ENCODE results near the gene SUDS3.

The SUDS3 gene

GRCh38 chr12:118361092-118361404 is 15.3 kb upstream of the SUDS3 start:
- Histone ChIP-seq H3K4me3 (replicated peaks; ENCODE audit: insufficient read depth, low read length) (no peak overlapping the region), H3K27me3 (ENCODE audit: insufficient read depth, poor library complexity, severe bottlenecking) (no peaks in the 10 kb centered on the region), H3K27ac (replicated peaks) (peak overlapping the region; percentile 14)
- TF ChIP-seq SPI1 (IDR thresholded peaks at IDR 0.05; ENCODE audit: borderline replicate concordance, low read depth) (no peak), POLR2AphosphoS5 (IDR thresholded peaks at IDR 0.05; ENCODE audit: low read depth) (no peak), GABPA (IDR thresholded peaks at IDR 0.05; ENCODE audit: low read depth) (no peak), REST (IDR thresholded peaks at IDR 0.05; ENCODE audit: insufficient replicate concordance, low read depth) (no peak), CTCF (IDR thresholded peaks at IDR 0.05; ENCODE audit: insufficient read depth, low read length) (no peak)
- DNase-seq (ENCODE audit: low read depth in 1 of 2, low spot score in 1 of 2) = no peak

- TF ChIP-seq SPI1 (IDR thresholded peaks at IDR 0.05; ENCODE audit: borderline replicate concordance, low read depth) = peak; percentile 88
- no peak for TF ChIP-seq CTCF (IDR thresholded peaks at IDR 0.05; ENCODE audit: insufficient read depth, low read length)
- Histone ChIP-seq H3K27ac (replicated peaks) (peak overlapping the region; percentile 43), H3K27me3 (ENCODE audit: insufficient read depth, poor library complexity, severe bottlenecking) (no peaks in the 10 kb centered on the region), H3K4me3 (replicated peaks; ENCODE audit: insufficient read depth, low read length) (no peak overlapping the region)
- DNase-seq (ENCODE audit: low read depth in 1 of 2, low spot score in 1 of 2) = peak in 1 of 2 experiments; percentile 47
Measured at GRCh38 chr12:118361889-118362288, 14.5 kb upstream of the SUDS3 start.

- no peak for TF ChIP-seq GABPA (IDR thresholded peaks at IDR 0.05; ENCODE audit: low read depth)
- no peak for TF ChIP-seq CTCF (IDR thresholded peaks at IDR 0.05; ENCODE audit: insufficient read depth, low read length)
- no peak for TF ChIP-seq SPI1 (IDR thresholded peaks at IDR 0.05; ENCODE audit: borderline replicate concordance, low read depth)
- no peak for TF ChIP-seq REST (IDR thresholded peaks at IDR 0.05; ENCODE audit: insufficient replicate concordance, low read depth)
- no peak for TF ChIP-seq POLR2AphosphoS5 (IDR thresholded peaks at IDR 0.05; ENCODE audit: low read depth)
- Histone ChIP-seq H3K27me3 (ENCODE audit: insufficient read depth, poor library complexity, severe bottlenecking) (no peaks in the 10 kb centered on the region), H3K4me3 (replicated peaks; ENCODE audit: insufficient read depth, low read length) (no peak overlapping the region), H3K27ac (replicated peaks) (no peak overlapping the region)
- no peak for DNase-seq (ENCODE audit: low read depth in 1 of 2, low spot score in 1 of 2)
Measured at GRCh38 chr12:118368821-118369220, 7.5 kb upstream of the SUDS3 start.

GRCh38 chr12:118370601-118371000 is 5.8 kb upstream of the SUDS3 start:
- H3K4me3 ChIP-seq (replicated peaks; ENCODE audit: insufficient read depth, low read length) = peak overlapping the region; percentile 93; the same call in 1 of the 2 replicates
- no peak for TF ChIP-seq GABPA (IDR thresholded peaks at IDR 0.05; ENCODE audit: low read depth)
- no peak for TF ChIP-seq POLR2AphosphoS5 (IDR thresholded peaks at IDR 0.05; ENCODE audit: low read depth)
- no peak for TF ChIP-seq REST (IDR thresholded peaks at IDR 0.05; ENCODE audit: insufficient replicate concordance, low read depth)
- DNase-seq (ENCODE audit: low read depth in 1 of 2, low spot score in 1 of 2) = no peak
- H3K27me3 ChIP-seq (ENCODE audit: insufficient read depth, poor library complexity, severe bottlenecking) = no peaks in the 10 kb centered on the region
- peak overlapping the region; percentile 75 for H3K27ac ChIP-seq (replicated peaks)

All from HL-60 (cell line).